C4-2B (cell line): ENCODE data around the gene TRPC4AP.

Source experiments
- CTCF ChIP-seq: fragments of 450-650 bp; conservative IDR thresholded peaks from 2 replicates; pipeline ENCODE4 v1.5.1; 2017; ENCODE audit warnings: mild to moderate bottlenecking
- ZFX ChIP-seq: fragments of 450-650 bp; IDR thresholded peaks from 2 replicates; pipeline ENCODE4 v1.6.1; 2017

GRCh38 chr20:34986311-34987287 lies 106.0 kb downstream of the TRPC4AP start:
- TF ChIP-seq CTCF: no peak
- TF ChIP-seq ZFX: no peak
